Retinal pigment epithelial cell (primary cell): ENCODE results near the gene PADI4.

Experiments
- DNase-seq: peaks from one replicate; pipeline ENCODE4 v3.0.0-alpha.2; 2010; ENCODE audit warnings: low read depth
- H3K4me3 ChIP-seq: 2 replicates; pipeline ENCODE4 v1.5.1; 2011; ENCODE audit warnings: mild to moderate bottlenecking, low read length, control low read depth, moderate library complexity
- CTCF ChIP-seq: conservative IDR thresholded peaks from 2 replicates; pipeline ENCODE4 v1.5.1; 2011; ENCODE audit warnings: low read depth, low read length, control low read depth, inconsistent platforms

PADI4 gene

GRCh38 chr1:17359031-17359430 is 51.0 kb downstream of the PADI4 start:
- TF ChIP-seq CTCF, result no peak
- no peak overlapping the region for H3K4me3 ChIP-seq
- DNase-seq, result no peak

GRCh38 chr1:17359808-17360207 is 51.8 kb downstream of the PADI4 start:
- no peak for DNase-seq
- no peak for TF ChIP-seq CTCF
- H3K4me3 ChIP-seq, result no peak overlapping the region

GRCh38 chr1:17360272-17360956 is 52.4 kb downstream of the PADI4 start:
- DNase-seq, result no peak
- TF ChIP-seq CTCF, result no peak

GRCh38 chr1:17361687-17362086 is 53.7 kb downstream of the PADI4 start:
- H3K4me3 ChIP-seq, result no peak overlapping the region
- DNase-seq, result no peak
- no peak for TF ChIP-seq CTCF

More at GRCh38 chr1:17360272-17360956, 52.4 kb downstream of the PADI4 start:
- H3K4me3 ChIP-seq, result no peak overlapping the region

GRCh38 chr1:17363351-17363750 is 55.4 kb downstream of the PADI4 start:
- no peak overlapping the region for H3K4me3 ChIP-seq
- no peak for TF ChIP-seq CTCF
- DNase-seq, result no peak

GRCh38 chr1:17363771-17364170 is 55.8 kb downstream of the PADI4 start:
- DNase-seq, result no peak
- TF ChIP-seq CTCF, result no peak
- H3K4me3 ChIP-seq, result no peak overlapping the region

DNA sequence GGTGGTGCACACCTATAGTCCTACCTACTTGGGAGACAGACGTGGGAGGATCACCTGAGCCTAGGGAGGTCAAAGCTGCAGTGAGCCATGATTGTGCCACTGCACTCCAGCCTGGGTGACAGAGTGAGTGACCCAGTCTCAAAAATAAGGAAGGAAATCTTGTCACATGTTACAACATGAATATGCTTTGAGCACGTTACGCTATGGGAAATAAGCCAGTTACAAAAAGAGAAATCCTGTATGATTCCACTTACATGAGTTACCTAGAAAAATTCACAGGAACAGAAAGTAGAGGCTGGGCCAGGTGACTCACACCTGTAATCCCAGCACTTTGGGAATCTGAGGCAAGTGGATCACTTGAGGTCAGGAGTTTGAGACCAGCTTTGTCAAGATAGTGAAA is 57.3 kb downstream of the PADI4 start:
- DNase-seq, result no peak
- H3K4me3 ChIP-seq, result no peak overlapping the region

More for the DNA sequence above, 57.3 kb downstream of the PADI4 start:
- TF ChIP-seq CTCF, result no peak
